Stimulated activated CD8-positive, alpha-beta memory T cell treated with anti-CD3 and anti-CD28 coated beads, Interleukin-15, amount 100 ng/mL, for 24 hours (primary cell): ENCODE results near the gene NET1.
"Not testable (repeated sequence)": the region's sequence is repeated elsewhere in the genome, so short reads cannot be mapped to it uniquely, and the experiment has no call there.

Source experiments
- DNase-seq: peaks from one replicate; pipeline ENCODE4 v3.0.0-alpha.2; 2020; ENCODE audit warnings: low read depth

The NET1 gene

DNA sequence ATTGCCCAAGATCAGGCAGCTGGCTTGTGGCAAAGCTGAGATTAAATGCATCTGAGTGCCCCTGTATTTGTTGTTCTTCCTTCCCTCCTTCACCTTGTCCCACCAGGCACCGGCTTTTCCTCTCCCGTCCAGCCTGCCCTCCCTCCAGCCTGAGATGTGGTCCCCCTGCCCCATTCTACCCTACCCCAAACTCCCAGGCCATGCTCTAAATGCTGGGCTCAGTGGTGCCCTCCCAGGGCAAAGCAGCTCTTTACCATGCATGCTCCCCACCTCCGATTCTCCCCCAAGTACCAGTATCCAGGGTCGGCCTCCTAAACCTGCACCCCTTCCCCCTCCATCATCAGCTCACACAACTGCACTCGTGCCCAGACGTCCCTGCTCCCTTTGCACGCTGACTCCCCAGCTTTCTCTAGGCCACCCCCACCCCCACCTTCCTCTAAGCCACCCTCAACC is 50.5 kb downstream of the NET1 start:
- DNase-seq, result no peak

DNA sequence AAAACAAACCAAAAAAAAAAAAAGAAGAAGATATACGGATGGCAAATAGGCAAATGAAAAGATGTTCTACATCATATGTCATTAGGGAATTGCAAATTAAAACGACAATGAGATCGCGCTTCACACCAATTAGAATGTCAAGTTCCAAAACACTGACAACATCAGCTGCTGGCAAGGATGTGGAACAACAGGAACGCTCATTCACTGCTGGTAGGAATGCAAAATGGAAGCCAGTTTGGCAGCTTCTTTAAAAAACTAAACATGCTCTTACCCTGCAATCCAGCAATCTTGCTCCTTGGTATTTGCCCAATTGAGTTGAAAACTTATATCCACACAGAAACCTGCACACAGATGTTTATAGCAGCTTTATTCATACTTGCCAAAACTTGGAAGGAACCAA is 52.2 kb downstream of the NET1 start:
- DNase-seq, result no peak

DNA sequence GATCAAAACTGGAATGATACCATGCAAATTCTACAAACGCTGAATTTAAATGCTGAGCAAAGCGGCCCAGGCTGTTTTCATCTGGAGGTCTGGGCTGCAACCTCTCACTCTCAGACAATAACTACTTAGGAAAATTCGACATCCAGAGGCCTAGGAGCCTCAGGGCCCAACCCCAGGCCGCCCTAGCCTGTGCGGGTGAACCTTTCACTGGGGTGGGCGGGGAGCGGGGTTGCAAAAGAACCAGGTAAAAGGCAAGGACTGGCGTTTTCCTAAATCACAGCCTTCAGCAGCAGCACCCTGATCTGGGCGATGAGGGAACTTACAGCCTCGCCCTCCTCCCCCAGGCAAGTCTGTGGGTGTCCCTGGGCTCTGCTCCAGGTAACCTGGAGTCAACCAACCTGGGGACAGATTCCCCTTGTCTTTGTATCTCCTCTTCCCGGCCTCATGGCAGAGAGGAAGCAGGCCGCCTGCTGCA is 53.7 kb downstream of the NET1 start:
- no peak for DNase-seq

DNA sequence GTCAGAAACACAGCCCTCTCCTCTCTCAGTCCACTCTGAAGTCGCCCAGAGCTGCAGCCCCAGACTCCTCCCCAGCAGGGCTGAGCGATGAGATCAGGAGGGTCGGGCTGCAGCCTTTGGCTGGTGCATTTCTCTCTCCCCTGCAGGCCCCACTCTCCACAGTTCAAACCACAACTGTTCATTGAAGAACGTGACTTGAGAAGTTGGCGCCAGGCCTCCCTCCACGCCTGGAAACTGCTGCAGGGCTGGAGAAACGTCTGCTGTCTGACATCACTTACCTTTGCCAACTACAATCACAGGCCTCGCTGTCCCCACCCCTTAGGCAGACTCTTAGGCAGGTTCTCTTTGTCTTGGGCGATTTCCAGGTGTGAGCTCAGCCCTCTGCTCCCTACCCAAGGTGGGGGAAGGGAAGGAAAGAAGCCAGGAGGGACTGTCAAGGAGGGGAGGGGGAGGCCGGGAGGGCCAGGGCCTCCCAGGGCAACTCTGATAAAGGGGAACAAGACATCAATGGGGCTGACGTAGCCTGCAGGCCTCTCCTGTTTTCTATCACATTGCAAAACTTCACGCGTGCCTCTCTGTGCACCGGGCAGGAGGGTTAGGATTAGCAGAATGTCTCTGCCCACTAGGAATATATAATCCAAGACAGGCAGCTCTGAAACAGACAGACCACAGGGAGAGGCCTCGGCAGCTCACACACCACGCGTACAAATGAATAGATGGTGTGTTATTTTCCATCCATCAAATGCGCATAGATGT is 54.3 kb downstream of the NET1 start:
- no peak for DNase-seq

DNA sequence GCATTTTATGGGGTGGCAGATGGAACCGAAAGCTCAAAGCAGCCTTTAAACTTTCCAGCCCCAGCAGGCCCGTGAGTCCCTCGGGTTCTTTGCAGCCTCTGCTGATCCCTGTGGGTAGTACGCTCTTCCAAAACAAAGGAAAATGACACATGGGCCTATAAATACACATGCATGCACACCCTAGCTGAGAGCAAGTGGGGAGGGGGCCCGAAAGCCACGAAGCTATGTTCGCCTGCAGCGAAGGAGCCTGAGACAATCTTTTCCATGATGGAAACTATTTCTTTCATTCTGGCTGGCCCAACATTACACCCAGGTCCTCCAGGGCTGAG is 54.8 kb downstream of the NET1 start:
- DNase-seq, result no peak

DNA sequence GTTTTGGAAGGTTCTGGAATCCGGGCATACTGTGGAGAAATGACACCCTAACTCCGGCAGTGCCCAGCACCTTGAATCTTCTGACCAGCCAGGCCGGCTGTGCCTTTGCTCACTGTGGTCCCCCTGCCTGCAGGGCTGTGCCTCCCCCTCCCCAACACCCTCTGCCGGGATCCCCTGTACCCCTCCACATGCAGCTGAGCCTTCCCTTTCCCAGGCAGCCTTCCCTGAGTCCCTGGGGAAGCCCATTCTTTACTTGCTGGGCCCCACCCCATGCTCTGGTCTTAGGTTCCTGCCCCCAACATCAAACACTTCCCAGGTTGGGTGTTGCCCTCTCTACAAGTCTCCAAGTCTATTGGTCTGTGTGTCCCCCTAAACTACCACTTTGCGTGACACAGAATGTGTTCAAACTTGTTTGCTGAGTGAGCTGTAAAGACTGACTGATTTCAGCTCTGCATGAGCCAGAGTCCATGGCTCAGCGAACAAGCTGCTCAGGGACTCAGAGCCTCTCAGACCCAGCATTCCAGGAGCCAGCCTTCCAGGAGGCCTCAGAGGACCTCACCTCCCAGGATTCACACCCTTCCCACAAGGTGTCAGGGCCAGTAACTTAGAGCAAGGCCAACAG is 55.4 kb downstream of the NET1 start:
- no peak for DNase-seq

DNA sequence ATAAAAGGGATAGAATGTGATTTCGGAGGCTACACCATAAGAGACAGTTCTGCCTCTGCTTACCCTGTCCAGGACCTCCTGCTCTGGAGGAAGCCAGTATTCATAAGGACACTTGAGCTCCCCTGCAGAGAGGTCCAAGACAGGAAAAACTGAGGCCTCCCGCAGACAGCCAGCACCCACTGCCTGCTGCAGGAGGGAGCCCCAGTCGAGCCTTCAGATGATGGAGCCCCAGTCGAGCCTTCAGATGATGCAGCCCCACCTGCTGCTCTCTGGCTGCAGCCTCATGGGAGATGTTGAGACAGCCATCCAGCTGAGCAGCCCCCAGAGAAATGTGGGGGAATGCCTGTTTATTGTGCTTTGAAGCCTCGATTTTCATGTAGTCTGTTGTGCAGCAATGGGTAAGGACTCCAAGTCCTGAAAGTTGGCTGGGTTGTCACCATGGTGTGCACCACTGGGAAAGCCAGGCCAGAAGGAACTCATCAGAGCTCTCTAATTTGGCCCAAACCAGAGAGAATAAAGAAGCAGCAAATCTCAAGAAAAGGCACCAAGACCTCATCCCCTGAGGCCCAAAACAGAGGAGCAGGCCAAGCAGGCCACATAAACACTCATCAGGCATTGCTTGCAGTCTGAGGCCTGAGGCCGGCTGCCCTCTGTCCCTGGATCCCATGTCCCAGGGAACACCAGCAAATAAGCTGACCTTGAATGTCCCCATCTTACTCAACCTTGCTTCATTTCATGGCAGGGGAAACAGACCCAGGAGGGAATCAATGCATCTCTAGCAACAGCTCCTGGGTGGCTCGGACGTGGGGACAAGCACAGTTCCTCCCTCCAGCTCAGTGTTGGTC is 56.1 kb downstream of the NET1 start:
- no peak for DNase-seq

DNA sequence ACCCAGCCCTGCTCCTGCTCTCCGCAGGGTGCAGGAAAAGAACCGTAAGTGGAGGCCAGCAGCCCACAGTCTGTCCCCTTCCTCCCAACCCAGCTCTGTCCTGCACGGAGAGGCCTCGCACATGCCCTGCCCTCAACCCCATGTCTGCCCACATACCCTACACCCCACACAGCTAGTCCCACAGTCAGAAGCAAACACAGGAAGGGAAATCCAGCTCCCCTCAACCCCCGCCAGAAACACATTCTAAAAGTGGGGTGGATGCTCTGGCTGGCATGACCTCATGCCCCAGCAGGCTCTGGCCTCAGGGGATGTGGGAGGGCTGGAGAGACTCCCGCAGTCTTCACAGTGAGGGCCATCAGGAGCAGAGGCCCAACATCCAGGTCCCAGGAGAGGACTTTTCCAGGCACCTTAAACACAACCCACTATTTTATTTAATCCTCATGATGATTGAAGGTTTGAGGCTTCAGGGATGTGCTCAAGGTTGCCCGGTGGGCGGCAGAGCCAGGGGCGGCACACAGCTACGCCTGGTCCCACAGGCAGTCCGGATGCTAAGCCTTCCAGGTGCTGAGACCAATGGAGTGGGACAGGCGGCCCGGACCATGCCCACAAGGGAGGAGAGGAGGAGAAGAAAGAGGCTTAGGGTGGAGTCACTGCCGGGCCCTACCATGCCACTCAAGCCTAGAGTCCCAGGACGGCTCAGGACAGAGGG is 57.1 kb downstream of the NET1 start:
- no peak for DNase-seq

DNA sequence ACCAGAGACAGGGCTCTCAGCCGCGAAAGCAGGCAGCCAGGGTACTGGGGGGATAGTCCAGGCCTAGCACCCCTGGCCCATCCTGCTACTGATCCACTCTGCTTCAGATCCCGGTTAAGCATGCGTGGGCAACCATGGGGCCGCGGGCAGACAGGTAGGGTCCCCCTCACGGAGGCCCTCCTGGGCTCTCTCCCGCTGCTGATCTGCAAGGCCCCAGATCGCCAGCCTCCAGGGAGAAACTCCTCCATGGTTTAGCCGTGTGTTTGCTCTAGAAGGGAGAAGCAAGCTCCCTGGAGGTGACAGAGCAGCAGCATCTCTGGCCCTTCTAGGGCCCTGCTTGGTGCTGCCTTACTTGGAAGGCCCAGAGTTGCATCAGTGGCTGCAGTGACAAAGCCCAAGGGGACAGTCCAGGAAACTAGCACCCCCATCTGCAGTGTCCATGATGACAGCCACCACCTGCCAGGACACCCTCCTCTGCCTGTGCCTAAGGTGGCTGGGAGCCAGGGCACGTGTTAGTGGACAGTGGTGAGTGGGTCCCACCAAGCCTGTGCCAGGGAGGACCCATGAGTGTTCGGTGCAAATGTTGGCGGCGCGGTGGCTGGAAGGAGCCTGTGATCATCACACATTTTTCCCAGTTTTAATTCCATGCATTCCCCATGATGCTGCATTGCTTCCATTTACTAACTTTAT is 57.9 kb downstream of the NET1 start:
- DNase-seq, result no peak

DNA sequence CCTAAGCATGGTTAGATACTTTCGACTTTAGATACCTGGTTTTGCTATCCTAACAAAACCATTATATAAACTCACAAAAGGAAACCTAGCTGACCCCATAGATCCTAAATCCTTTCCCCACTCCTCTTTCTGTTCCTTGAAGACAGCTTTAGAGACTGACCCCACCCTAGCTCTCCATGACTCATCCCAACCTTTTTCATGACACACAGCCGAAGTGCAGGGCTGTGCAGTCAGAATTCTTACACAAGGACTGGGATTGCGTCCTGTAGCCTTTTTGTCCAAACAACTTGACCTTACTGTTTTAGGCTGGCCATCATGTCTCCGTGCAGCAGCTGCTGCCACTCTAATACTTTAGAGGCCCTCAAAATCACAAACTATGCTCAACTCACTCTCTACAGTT is 62.3 kb downstream of the NET1 start:
- not testable (repeated sequence) for DNase-seq

DNA sequence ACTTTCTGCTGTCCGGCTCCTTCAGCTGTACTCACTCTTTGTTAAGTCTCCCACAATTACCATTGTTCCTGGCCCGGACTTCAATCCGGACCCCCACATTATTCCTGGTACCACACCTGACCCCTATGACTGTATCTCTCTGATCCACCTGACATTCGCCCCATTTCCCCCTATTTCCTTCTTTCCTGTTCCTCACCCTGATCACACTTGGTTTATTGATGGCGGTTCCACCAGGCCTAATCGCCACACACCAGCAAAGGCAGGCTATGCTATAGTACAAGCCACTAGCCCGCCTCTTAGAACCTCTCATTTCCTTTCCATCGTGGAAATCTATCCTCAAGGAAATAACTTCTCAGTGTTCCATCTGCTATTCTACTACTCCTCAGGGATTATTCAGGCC is 62.7 kb downstream of the NET1 start:
- DNase-seq, result not testable (repeated sequence)

DNA sequence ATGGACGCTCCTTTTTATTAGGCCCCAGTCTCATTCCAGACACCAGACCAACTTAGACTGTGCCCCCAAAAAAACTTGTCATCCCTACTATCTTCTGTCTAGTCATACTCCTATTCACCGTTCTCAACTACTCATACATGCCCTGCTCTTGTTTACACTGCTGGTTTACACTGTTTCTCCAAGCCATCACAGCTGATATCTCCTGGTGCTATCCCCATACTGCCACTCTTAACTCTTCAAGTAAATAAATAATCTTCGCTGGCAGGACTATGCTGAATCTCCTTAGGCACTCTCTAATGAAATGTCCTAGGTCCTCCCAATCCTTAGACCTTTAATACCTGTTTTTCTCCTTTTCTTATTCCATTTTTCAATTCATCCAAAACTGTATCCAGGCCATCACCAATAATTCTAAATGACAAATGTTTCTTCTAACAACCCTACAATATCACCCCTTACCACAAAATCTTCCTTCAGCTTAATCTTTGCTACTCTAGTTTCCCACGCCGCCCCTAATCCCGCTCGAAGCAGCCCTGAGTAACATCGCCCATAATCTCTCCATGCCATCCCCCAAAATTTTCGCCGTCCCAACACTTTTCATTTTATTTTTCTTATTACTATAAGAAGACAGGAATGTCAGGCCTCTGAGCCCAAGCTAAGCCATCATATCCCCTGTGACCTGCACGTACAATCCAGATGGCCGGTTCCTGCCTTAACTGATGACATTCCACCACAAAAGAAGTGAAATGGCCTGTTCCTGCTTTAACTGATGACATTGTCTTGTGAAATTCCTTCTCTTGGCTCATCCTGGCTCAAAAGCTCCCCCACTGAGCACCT is 63.8 kb downstream of the NET1 start:
- not testable (repeated sequence) for DNase-seq

DNA sequence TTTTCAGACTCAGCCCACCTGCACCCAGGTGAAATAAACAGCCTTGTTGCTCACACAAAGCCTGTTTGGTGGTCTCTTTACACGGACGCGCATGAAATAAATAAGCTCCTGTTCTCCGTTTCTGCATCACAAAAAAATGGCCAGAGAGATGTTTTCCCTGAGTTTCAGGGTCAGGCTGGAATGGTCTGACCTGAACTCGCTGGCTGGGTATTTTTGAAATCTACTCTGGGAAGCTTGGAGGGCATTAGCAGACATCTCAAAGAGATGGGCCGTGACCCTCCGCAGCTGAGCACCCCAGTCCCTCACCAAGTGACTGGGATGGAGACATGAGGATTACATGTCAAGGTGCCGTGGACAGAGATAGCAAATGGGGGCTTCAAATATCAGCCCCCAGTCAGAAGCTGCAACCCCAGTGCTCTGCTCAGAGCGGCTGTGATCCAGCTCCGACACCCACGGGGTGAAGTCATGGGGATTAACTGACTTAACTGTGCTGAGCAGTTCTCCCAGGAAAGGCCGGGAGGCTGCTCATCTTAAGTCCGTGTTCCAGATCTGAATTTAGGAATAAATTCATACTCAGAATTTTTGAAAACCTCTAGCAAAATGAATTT is 64.7 kb downstream of the NET1 start:
- no peak for DNase-seq

DNA sequence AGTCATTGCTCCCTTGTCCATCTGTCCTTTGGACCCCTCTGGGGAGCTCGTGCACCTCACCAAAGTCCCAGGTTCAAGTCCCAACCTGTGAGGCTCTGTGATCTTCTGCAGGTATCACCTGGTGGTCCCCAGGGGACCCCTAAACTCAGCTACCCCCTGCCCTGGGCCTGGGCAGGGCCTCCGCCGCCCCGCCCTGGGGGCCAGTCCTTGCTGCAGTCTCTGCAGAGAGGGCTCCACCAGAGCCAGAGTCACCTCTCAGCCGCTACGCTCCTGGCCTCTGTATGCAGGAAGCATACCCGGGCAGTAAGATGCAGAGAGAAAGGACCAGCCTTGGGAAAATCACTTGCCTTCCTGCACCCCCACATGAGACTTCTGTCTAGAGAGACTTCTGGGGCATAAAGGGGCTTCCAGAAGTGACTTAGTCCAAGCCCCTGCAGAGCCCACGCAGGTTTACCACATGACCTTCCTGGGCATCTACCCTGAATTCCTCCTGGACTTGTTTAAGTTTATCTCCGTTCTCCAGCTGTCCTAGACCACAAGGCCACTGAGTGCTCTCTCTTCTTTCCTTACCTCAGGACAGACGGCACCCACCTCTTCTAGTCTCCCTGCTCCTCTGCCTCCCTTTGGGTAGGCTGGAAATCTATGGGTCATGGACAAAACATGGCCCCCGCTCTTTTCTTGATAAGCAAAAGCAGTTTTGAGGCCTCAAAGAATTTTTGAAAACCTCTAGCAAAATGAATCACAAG is 65.8 kb downstream of the NET1 start:
- no peak for DNase-seq

DNA sequence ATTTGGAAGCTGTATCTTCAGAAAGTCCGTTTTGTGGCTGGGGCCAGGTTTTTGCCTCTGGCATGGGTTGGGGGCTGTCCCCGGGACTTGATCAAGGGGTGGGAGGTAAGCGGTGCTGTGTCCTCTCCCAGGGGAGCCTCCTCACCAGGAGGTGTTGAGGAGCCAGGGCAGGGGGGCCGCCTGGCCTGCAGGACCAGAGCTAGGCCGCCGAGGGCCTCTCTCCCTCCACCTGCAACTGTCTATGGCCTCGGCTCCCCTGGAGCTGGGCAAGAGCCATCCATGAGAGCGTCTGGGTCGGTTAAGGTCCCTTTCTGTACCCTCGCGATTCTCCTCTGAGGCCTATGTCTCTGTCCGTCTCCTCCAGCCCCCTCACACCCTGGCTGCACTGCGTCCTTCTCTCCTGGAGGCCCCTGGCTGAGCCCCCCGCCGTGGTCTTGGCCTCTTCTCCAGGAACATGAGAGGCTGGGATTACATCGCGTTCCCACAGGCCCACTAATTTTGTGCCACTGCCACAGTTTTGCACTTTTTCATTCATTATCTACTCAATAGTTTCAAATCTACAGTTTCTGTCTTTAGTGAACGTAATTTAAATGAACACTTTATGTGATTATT is 66.4 kb downstream of the NET1 start:
- DNase-seq, result no peak

DNA sequence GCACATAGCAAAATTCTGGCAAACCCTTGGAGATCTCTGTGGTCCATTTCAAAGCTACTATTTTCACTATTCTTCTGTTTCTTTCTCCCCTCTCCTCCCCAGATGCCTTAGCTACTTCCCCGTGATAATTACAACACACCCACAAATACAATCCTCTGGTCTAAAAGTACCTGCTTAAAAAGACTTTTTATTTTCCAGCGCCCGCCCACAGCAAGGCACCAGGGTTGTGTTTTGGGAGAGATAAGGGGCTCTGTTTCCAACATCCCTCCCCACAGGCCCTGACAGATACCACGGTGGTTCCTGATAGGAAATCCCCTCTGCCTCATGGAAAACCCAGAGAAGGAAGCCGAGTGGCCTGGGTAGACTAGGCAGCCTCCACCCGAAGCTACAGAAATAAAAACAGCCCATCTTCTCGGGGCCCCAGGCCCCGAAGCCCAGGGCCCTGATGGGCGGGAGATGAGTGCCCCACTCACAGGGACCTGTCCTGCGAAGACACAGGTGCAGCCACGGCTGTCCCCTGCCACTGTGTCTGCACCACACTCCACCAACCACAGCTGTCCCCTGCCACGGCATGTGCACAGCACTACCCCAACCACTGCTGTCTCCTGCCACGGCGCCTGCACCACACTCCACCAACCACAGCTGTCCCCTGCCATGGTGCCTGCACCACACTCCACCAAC is 67.3 kb downstream of the NET1 start:
- no peak for DNase-seq

DNA sequence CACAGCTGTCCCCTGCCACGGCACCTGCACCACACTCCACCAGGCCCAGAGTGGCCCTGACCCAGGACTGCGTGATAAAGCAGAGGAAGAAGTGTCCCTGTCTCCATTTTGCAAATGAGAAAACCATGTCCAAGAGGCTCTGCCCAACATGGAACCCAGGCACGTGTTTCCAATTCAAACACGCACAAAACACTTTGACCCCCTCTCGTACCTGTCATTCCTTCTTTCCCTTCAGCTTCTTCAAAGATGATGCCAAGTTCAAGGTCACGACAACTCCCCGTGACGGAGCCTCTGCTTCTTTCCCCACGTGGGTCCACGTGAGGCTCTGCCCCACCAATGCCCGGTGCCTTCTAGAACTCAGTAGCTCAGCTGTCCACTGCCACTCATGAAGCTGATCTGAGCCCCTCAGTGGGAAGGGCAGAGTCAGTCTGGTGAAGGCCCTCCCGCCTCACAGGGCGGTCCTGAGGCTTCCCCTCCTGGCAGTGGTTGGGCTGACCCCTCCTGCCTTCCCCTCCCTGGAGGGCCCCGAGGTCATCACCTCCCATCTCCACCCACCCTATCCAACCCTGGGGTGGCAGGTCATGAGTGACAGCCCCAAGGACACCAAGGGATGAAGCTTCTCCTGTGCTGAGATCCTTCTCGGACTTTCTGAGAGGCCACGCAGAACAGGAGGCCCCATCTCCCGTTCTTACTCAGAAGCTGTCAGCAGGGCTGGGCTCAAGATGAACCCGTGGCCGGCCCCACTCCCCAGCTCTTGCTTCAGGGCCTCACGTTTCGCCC is 68.0 kb downstream of the NET1 start:
- DNase-seq, result no peak

DNA sequence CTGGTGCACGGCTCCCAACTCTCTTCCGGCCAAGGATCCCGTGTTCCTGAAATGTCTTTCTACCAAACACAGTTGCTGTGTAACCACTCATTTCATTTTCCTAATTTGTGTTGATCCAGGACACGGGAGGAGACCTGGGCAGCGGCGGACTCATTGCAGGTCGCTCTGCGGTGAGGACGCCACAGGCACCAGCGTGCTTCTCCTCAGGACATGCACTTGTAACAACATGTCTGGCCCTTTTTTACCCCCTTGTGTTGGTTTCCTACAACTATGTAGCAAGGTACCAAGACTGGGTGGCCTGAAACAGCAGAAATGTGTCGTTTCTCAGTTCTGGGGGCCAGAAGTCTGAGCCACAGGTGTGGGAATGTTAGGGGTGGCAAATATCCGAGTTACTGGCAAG is 68.8 kb downstream of the NET1 start:
- no peak for DNase-seq
